ENCODE measurements around the gene MXRA7. TPM values are rescaled to one million over a fixed set of nuclear protein-coding genes. Genes with fewer than 3 reads are reported as not detected.
"Not testable (repeated sequence)": the region's sequence is repeated elsewhere in the genome, so short reads cannot be mapped to it uniquely, and the experiment has no call there.

Gene MXRA7
- total RNA-seq, 1 experiment from 2014 or later, result 101 TPM

- in situ Hi-C loops (cut with HindIII; ENCODE audit: low pct_unique_long_range_greater_than_20kb, low sequenced_read_pairs), result no loop called here
- DNase-seq (ENCODE audit: low read depth), result peak; percentile 12
Observed at GRCh38 chr17:76640550-76641380, 70.0 kb downstream of the MXRA7 start.

- no peak for DNase-seq (ENCODE audit: low read depth)
- in situ Hi-C loops (cut with HindIII; ENCODE audit: low pct_unique_long_range_greater_than_20kb, low sequenced_read_pairs), result no loop called here
Observed at GRCh38 chr17:76638263-76638662, 72.5 kb downstream of the MXRA7 start.

GRCh38 chr17:76636486-76637206, 74.1 kb downstream of the MXRA7 start:
- DNase-seq (ENCODE audit: low read depth); in situ Hi-C loops (cut with HindIII; ENCODE audit: low pct_unique_long_range_greater_than_20kb, low sequenced_read_pairs): not testable (repeated sequence)

- no peak for DNase-seq (ENCODE audit: low read depth)
Observed at GRCh38 chr17:76635659-76636360, 75.0 kb downstream of the MXRA7 start.

GRCh38 chr17:76635039-76635438, 75.7 kb downstream of the MXRA7 start:
- in situ Hi-C loops (cut with HindIII; ENCODE audit: low pct_unique_long_range_greater_than_20kb, low sequenced_read_pairs), result no loop called here

More at GRCh38 chr17:76635659-76636360, 75.0 kb downstream of the MXRA7 start:
- in situ Hi-C loops (cut with HindIII; ENCODE audit: low pct_unique_long_range_greater_than_20kb, low sequenced_read_pairs), result no loop called here

GRCh38 chr17:76633628-76634328, 77.0 kb downstream of the MXRA7 start:
- in situ Hi-C loops (cut with HindIII; ENCODE audit: low pct_unique_long_range_greater_than_20kb, low sequenced_read_pairs), result no loop called here
- DNase-seq (ENCODE audit: low read depth), result no peak

More at GRCh38 chr17:76635039-76635438, 75.7 kb downstream of the MXRA7 start:
- DNase-seq (ENCODE audit: low read depth), result no peak

- no peak for DNase-seq (ENCODE audit: low read depth)
- in situ Hi-C loops (cut with HindIII; ENCODE audit: low pct_unique_long_range_greater_than_20kb, low sequenced_read_pairs), result no loop called here
Observed at GRCh38 chr17:76631821-76632565, 78.8 kb downstream of the MXRA7 start.

- in situ Hi-C loops (cut with HindIII; ENCODE audit: low pct_unique_long_range_greater_than_20kb, low sequenced_read_pairs), result no loop called here
- no peak for DNase-seq (ENCODE audit: low read depth)
Observed at GRCh38 chr17:76630151-76630550, 80.6 kb downstream of the MXRA7 start.

Other genes with a start within 250 kb of the MXRA7 start
- not detected in 2 replicates for gene AANAT, start 243.4 kb downstream of the MXRA7 start, total RNA-seq (2014; rRNA removed; shearing (Covaris generic); ENCODE audit: low replicate concordance)
- gene RHBDF2, start 209.5 kb downstream of the MXRA7 start, total RNA-seq (2014; rRNA removed; shearing (Covaris generic); ENCODE audit: low replicate concordance), result 17.5 and 33.6 TPM in 2 replicates
- 0.52 and 1.6 TPM in 2 replicates for gene CYGB, start 173.3 kb downstream of the MXRA7 start, total RNA-seq (2014; rRNA removed; shearing (Covaris generic); ENCODE audit: low replicate concordance)
- gene PRCD, start 170.9 kb downstream of the MXRA7 start, total RNA-seq (2014; rRNA removed; shearing (Covaris generic); ENCODE audit: low replicate concordance), result not detected in 2 replicates
- gene ST6GALNAC2, start 125.1 kb downstream of the MXRA7 start, total RNA-seq (2014; rRNA removed; shearing (Covaris generic); ENCODE audit: low replicate concordance), result 2.8 and 5.3 TPM in 2 replicates
- not detected in 2 replicates for gene ST6GALNAC1, start 67.2 kb downstream of the MXRA7 start, total RNA-seq (2014; rRNA removed; shearing (Covaris generic); ENCODE audit: low replicate concordance)
- gene JMJD6, start 15.6 kb upstream of the MXRA7 start, total RNA-seq (2014; rRNA removed; shearing (Covaris generic); ENCODE audit: low replicate concordance), result 14.4 and 22.7 TPM in 2 replicates
- 40.5 and 56.8 TPM in 2 replicates for gene METTL23, start 15.9 kb upstream of the MXRA7 start, total RNA-seq (2014; rRNA removed; shearing (Covaris generic); ENCODE audit: low replicate concordance)
- 169 and 212 TPM in 2 replicates for gene SRSF2, start 26.4 kb upstream of the MXRA7 start, total RNA-seq (2014; rRNA removed; shearing (Covaris generic); ENCODE audit: low replicate concordance)
- 8.5 and 19.0 TPM in 2 replicates for gene MFSD11, start 27.2 kb upstream of the MXRA7 start, total RNA-seq (2014; rRNA removed; shearing (Covaris generic); ENCODE audit: low replicate concordance)
- gene MGAT5B, start 157.4 kb upstream of the MXRA7 start, total RNA-seq (2014; rRNA removed; shearing (Covaris generic); ENCODE audit: low replicate concordance), result 3.1 and 9.6 TPM in 2 replicates

All from Caki2 (cell line).